Measurements from ENCODE around the gene E2F2. TPM values are rescaled to one million over a fixed set of nuclear protein-coding genes. Genes with fewer than 3 reads are reported as not detected.

The E2F2 gene
- polyA plus RNA-seq, 3 donors, result 3.8 to 4.7 (median 4.5) TPM

GRCh38 chr1:23489842-23490241 lies 41.2 kb downstream of the E2F2 start:
- DNase-seq (ENCODE audit: low read depth in 3 of 3, low spot score in 2 of 3), result no peak

GRCh38 chr1:23485002-23485332 lies 46.1 kb downstream of the E2F2 start:
- no peak for DNase-seq (ENCODE audit: low read depth in 3 of 3, low spot score in 2 of 3)

- DNase-seq (ENCODE audit: low read depth in 3 of 3, low spot score in 2 of 3), result peak; percentile 77 to 82 (median 80)
Measured at GRCh38 chr1:23484253-23485001, 46.6 kb downstream of the E2F2 start.

DNA sequence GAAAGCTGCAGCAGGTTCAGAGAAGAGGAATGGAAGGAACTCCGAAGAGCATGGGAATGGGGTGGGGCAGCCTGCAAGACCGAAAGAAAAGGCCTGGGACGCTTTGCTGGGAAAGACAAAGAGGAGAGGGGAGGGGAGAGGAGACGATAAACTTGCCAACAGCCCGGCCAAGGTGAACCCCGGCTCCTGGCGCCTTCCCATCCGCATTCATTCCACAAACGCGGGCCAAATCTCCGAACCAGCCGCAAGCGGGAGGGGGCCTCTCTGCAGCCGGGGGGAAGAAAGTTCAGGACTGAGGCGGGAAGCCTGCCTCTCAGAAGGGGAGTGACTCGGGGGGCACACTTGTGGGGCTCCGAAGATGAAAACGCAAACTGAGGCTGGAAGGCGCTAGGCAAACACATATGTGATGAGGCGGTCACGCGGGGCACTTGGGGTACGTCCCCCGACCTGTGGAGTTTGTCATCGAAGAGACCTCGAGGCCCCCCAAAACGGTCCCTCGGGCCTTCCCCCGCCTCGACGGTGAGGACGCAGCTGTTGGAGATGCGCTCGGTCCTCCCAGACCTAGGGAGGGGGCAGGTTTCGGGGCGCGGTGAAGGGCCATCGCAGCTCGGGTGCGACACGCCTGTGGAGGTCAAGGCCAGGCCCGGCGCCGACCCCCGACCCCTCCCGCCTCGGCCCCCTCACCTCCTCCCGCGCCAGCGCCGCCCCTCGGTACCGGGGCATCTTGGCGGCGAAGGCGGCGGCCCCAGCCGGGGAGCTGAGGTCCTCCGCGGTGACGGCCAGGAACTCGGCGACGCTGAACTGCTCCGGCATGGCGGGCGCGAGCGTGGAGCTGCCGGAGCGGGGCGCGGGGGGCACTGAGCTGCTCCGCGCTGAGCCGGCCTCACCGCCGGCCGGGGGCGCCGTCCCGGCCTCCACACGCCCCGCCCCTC lies 47.4 kb downstream of the E2F2 start, which contains the start of gene ASAP3:
Gene ASAP3, minus strand, starts transcription at position 859 of the 932 bp plus-strand sequence. Its CDS starts 46 bp downstream, at position 813.
- DNase-seq (ENCODE audit: low read depth in 3 of 3, low spot score in 2 of 3), result no peak

- DNase-seq (ENCODE audit: low read depth in 3 of 3, low spot score in 2 of 3), result no peak
Measured at GRCh38 chr1:23481904-23482303, 49.1 kb downstream of the E2F2 start.

DNA sequence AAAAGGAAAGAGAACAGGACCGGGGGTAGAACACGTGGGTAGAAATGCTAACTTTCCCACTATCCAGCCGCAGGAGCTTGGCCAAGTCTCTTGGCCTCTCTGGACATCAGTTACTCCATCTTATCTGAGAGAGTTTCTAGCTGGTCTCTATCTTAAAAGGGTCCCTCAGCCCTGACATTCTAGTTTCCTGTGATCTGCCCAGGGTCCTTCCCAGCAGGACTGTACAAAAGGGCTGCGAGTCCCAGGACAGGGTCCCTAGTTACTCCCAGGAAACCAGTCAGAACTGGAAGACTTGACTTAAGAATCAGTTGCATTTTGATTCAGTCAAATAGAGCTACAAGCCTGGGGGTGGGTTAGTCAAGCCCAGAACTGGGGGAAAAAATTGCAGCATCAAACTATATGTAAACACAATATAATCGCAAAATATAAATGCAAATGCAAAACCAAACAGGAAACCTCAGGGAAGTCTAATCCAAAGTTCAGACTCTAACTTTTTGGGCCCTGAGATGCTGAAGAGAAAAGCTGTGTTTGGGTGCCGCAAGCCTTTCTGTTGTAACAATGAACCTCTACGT lies 49.9 kb downstream of the E2F2 start:
- DNase-seq (ENCODE audit: low read depth in 3 of 3, low spot score in 2 of 3), result no peak

GRCh38 chr1:23480187-23481025 lies 50.6 kb downstream of the E2F2 start:
- no peak for DNase-seq (ENCODE audit: low read depth in 3 of 3, low spot score in 2 of 3)

- no peak for DNase-seq (ENCODE audit: low read depth in 3 of 3, low spot score in 2 of 3)
Measured at GRCh38 chr1:23479666-23479941, 51.4 kb downstream of the E2F2 start.

DNA sequence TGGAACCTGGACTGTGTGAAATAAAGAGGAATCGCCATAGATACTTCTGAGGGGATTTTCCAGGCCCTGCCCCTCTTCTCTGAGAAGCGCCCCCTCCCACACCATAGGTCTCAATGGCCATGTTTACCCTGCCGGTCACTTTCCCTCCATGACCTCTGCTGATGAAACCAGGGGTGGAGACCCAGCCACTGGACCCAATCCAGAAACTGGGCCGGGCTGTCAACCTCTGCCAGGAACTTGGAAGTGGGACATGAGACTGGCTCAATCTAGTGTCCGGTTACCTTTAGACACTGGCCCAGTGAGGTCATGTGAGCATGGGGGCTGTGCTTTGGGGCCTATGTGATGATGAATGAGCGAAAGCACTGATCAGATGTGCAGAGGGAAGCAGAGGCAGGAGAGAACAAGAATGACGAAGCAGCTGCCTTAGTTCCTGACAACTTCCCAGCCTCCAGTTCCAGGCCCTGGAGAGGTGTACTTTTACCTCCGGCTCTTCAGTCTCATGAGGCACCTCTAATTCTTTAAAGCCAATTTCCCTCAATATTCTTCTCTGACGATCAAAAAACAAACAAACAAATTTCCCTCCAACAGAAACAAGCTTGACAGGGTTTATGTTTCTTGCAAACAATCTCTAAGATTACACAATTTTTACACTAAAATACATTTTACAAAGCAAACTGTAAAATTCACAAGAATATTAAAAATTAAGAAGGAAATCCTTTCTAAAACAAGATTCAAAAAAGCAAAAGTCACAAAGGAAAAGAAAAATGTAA lies 52.0 kb downstream of the E2F2 start:
- no peak for DNase-seq (ENCODE audit: low read depth in 3 of 3, low spot score in 2 of 3)

- DNase-seq (ENCODE audit: low read depth in 3 of 3, low spot score in 2 of 3), result no peak
Measured at GRCh38 chr1:23477359-23478144, 53.5 kb downstream of the E2F2 start.

DNA sequence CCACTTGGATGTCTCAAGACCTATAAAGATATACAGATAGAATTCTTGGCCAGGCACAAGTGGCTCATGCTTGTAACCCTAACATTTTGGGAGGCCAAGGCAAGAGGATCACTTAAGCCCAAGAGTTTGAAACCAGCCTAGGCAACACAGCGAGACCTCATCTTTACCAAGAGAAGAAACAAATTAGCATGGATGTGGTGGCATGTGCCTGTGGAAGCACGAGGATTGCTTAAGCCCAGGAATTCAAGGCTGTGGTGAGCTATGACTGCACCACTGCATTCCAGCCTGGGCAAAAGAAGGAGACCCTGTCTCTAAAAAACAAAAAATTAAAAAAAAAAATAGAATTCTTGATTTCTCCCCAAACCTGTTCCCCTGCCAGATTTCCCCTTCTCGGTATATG lies 55.4 kb downstream of the E2F2 start:
- DNase-seq (ENCODE audit: low read depth in 3 of 3, low spot score in 2 of 3), result no peak

DNA sequence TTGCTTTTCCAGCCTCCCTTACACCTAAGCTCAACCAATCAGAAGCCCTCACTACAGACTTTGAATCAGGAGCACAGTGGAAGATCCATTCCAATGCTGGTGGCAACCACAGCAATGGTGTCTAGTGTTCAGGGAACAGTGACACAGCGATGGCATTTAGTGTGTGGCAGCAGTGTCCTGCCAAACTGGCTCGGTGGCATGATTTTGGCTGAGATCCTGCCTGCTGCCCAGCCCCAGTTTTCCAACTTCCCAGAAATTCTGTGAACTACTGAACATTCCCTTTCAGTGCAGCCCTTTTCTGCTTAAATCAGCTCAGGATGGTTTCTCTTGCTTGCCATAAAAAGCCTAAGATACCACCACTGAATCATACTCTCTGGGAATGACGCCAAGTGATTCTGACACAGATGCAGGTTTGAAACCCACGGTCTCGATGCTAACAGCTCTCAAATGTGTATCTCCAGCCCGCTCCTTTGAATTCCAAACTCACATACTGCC lies 55.9 kb downstream of the E2F2 start:
- no peak for DNase-seq (ENCODE audit: low read depth in 3 of 3, low spot score in 2 of 3)

DNA sequence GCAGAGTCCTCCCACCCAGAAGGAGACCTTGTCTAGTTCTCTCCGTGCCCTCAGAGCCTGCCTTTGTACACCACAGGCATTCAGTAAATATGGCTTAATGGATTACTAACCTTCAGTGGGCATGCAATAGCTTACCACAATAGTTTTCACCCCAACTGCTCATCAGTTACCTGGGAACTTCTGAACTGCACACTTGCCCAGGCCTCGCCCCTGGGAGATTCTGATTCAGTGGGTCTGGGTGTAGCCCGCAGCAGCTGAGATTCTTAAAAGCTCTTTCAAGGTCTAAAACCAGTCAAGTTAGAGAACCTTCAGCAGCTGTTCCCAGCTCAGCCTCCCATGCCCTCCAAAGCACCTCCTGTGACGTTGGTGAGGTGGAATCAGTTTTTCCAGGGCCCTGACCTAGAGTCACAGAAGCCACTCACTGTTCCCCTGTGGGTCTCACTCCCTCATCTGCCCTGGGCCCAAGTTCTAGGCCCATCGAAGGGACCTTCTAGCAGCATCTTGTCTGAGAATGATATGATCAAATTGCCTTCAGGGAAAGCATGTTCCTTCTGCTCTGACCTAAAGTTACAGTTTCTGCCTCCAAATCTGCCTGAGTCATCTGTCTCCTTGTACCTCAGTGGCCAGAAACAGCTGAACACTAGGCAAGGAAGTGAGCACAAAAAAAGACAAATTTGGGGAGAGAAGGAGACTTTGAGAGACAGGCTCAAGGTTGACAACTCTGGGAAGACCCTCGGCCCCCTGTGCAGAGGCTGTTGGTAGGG lies 57.8 kb downstream of the E2F2 start:
- DNase-seq (ENCODE audit: low read depth in 3 of 3, low spot score in 2 of 3), result no peak

DNA sequence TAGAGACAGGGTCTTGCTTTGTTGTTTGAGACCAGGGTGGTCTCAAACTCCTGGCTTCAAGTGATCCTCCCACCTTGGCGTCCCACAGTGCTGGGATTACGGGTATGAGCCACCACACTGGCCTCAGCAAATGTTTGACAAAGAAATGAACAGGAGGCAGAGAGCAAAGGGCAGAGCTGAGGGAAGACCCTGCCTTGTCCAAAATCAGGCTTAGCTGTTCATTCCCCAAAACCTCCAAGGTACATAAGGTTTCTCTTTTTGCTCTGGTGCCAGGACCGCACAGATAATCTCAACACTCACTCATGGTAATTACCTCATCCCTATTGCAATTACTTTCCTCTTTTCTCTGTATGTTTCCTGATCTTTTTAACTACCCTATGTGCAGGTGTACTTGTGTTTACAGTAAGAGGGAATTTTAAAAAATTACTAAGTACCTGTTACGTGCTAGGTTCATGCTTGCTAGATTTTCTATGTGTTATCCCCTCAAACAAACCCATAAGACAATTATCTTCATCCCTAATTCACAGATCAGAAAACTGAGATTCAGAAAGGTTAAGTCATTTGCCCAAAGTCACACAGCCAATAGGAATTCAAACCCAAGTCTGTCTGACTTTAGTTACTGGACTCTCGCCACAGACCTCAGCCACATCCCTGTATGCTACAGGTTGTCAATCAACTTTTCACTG lies 58.5 kb downstream of the E2F2 start:
- DNase-seq (ENCODE audit: low read depth in 3 of 3, low spot score in 2 of 3), result no peak

DNA sequence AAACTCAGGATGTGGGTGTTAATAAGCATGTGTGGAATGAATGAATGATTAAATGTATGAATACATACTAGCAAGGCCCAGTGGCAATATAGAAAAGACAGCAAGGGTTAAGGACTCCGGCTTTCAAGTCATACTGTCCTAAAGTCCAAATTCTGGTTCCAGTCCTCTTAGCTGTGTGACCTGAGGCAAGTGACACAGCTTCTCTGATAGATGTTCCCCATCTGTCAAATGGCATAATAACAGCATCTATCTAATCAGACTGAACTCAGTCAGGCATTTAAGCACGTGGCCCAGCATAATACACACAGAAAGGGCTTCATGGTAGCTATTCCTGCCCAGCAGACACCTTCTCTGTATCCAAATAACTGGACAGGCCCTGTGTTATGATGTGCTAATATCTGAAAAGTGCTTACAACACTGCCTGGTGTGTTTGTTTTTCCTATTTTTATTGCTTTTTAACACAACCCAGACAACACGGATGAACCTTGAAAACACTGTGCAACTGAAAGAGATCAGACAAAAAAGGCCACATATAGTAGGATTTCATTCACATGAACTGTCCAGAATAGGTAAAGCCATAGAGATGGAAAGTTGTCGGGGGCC lies 59.5 kb downstream of the E2F2 start:
- no peak for DNase-seq (ENCODE audit: low read depth in 3 of 3, low spot score in 2 of 3)

GRCh38 chr1:23470282-23471070 lies 60.6 kb downstream of the E2F2 start:
- no peak for DNase-seq (ENCODE audit: low read depth in 3 of 3, low spot score in 2 of 3)
